HG03045 (cell line): ENCODE data around the gene TRAF1.

Experiments used
- ATAC-seq: cut with Tn5 transposase; IDR thresholded peaks from one replicate; pipeline ENCODE4 v1.9.1; 2021; ENCODE audit warnings: mild to moderate bottlenecking, moderate library complexity; ENCODE audit not compliant: unreplicated experiment

TRAF1 gene

DNA sequence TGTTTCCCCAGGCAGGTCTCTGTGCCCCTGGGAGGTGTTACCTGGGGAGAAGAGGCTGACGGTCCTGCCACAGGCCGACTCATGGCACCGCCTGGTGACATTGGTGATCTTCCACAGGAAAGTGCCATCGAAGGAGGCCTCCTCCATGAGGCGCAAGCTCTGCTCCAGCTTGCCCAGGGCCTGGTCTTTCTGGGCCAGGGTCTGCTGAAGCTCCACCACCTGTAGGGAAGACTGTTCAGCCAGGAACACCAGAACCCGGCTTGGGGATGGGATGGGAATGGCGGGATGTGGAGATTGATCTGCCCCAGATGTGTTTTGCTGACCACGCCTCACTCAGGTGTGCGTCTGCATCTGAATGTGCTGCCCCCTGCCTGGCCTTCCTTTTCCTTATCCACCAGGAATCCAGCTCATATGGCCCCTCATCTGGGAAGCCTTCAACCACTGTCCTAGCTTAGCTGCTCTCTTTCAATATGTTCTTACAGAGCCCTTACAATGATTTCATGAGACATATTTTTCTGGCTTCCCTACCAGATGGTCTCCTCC lies 15.2 kb downstream of the TRAF1 start:
- ATAC-seq: no peak

DNA sequence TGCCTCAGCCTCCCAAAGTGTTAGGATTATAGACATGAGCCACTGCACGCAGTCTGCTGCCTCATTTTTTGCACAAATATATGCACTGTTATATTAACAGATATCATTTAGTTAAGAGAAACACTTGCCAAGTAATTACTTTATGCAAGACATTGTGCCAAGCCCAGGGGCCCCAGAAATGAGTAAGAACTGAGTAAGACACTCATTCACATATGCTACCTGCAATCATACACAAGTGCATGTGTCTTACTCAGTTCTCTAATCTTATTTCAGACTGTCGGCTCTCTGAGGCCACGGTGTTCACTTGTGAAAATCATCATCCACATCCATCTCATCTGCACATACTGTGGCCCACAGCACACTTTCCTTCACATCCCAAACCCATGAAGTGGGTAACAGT lies 16.0 kb downstream of the TRAF1 start:
- ATAC-seq: no peak

DNA sequence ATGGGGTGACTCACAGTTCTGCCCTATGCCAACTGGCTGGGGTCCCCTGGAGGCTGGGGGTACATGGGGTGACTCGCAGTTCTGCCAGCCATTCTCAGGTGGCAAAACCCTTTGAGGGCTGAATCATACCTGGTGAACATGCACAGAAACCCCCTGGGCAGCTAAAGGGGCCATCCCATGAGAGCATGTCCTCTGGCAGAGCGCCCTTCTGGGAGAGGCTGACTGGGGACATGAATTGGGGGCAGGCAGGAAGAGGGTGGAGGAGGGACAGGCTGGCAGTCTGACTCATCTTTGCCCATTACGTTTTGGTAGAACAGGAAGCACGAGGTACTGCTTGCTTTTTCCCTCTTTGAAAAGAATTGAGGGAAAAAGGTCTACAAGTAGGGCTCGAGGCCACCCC lies 16.7 kb downstream of the TRAF1 start:
- no peak for ATAC-seq

DNA sequence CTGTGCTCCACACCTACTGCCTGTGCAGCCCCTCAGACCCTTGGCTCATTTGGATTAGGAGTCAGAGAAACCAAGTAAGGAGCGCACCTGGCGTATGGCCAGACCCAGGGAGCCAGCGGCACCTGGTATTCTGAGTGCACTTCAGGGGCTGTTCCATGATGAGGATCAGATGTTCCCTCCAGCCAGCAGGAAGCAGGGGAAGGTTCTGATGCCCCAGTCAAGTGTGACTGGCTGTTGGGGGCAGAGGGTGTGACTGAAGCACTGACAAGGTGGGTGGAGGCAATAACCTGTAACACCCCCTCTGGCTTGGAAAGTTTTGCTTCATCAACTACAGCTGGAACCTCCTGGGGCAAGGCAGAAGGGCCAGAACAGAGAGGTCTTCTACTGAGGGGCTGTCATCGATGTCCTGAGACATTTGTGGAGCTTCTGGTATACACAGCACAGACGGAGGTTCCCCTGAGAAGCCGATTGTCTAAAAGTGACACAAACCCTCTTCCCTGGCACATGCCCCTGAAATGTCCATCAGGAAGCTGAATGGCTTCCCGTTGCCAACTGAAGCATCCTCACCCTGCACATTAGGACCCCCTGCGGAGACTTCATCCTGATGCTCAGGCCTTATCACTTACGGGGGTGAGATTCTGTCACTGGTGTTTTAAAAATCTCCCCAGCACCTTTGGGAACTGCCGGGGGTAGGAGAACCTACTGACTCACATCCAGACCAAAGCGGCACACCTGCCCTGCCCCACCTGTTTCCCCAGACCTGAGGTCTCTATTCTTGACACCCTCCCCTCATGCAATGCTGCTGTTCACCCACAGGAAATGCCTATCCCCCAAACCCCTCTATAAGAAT lies 21.1 kb downstream of the TRAF1 start:
- ATAC-seq: no peak

DNA sequence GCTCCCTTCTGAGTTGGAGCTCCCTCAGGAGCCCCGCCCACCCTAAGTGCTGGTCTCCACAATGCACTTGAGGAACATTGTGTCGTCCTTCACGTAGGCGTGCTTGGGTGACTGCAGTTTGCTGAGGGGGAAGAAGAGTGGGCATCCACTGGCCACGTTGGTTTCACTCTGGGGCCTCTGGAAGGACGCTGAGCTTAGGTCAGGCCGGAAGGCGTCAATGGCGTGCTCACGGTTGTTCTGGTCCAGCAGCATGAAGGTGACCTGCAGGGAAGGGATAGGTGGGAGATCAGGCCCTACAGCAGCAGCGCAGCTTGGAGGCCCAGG lies 21.7 kb downstream of the TRAF1 start:
- ATAC-seq: no peak

DNA sequence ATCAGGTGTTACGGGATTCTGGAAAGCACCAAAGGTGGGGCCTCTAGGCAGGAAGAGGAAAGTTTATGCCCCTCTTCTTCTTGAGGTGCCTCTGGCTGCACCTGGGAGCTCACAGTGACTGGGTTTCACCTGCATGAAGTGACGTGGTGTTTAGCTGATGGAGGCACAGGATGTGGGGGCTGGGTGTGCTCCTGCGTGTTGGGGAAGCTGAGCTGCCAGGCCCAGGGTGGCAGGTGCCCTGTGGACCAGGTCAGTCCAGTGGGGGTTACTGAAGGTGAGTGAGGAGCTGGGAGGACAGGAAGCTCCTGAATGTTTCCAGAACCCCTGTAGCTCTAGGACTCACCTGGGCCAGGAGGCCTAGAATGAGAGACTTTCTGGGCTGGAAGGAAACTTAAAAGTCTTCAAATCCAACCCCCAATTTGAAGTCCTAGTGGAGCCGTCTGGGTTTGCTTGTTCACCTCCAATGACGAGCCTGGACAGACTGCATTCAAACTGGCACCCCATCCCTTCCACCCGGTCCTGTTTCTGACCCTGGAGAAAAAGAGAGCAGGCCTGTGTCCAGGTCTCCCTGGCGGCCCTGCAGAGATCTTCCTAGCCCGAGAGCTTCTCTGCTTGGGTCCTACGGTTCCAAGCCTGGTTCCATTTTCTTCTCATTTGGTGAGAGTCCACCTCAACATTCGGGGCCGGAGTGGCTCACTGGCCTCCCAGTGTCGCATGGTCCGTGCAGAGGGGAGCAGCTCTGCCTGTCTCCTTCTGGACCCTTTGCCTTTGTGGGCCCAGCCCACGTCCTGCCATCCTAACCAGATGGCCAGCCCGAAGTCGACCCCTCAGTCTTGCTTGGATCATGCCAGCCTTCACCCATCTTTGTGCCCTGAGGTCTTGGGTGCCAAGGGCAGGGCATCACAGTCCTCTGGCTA lies 22.3 kb downstream of the TRAF1 start:
- ATAC-seq: no peak

DNA sequence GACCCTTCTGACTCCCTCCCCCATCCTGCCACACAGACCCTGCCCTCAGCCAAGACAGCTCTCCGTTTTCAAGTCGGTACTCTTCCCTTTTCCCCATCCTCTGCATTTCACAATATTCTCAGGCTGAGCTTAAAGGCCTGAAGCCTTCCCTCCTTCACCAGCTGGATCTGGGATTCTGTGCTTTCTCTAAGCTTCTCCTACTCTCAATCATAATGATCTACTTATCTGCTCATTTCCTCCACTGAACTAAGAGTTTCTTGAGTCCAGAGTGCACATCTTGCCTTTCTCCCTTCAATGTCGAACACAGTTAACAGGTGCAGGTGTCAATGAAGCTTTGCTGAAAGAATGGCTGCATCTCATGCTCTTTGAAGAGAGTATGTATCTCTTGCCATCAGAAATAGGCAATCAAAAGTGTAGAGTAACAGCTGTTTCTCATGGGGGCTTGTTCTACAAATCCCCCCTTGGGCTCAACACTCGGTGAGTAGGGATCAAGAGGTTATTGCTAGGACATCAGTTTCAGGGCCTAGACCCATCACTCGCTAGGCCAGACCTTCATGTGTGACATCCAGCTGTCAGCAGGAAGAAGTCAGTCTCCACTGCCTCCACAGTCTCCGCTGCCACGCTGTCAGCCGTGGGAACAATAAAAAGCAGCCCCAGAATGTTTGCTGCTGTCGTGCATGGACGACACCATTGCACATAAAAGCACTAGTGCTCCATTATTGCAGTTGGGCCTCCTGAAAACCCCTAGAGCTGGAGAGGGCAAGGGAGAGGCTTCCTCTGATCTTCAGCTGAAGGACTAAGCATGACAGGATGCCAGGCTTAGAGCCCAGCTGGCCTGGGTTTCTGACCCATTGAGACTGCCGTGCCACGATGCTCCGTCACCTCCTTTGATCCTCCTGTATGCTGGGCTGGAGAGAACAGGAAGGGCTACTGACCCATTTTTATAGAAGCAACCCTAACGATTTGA lies 23.7 kb downstream of the TRAF1 start:
- no peak for ATAC-seq

DNA sequence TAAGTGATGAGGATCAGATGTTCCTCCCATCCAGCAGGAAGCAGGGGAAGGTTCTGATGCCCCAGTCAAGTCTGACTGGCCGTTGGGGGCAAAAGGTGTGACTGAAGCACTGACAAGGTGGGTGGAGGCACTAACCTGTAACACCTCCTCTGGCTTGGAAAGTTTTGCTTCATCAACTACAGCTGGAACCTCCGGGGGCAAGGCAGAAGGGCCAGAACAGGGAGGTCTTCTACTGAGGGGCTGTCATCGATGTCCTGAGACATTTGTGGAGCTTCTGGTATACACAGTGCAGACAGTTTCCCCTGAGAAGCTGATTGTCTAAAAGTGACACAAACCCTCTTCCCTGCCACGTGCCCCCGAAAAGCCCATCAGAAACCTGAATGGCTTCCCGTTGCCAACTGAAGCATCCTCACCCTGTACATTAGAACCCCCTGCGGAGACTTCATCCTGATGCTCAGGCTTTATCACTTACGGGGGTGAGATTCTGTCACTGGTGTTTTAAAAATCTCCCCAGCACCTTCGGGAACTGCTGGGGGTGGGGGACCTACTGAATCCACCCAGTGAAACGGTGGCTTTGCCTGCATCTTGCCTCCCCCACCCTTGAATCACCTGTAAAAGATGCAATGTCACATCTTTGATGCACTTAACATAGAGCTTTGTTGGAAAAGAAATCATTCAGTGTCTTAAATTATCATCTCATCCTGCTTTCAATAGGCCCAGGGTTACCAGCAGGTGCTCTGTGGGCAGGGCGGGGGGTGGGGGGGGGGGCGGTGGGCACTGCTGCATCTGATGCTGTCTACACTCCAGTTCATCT lies 24.6 kb downstream of the TRAF1 start:
- ATAC-seq: no peak

DNA sequence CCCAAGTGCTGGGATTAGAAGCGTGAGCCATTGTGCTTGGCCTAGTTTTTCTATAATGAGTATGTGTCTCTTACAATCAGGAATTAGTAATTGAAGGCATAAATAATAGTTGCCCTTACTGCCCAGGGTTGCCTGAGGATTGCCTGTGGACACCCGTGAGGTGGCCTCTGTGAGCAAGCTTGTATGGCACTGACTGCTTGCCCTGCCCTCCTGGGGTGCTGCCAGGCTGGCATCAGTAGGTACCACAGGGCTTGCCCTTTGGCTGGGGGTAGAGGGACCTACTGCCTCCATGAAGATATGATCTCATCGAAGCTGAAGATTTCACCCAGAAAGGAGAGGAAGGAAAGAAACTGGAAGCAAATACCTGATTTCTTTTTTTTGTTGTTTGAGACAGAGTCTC lies 25.8 kb downstream of the TRAF1 start:
- no peak for ATAC-seq

DNA sequence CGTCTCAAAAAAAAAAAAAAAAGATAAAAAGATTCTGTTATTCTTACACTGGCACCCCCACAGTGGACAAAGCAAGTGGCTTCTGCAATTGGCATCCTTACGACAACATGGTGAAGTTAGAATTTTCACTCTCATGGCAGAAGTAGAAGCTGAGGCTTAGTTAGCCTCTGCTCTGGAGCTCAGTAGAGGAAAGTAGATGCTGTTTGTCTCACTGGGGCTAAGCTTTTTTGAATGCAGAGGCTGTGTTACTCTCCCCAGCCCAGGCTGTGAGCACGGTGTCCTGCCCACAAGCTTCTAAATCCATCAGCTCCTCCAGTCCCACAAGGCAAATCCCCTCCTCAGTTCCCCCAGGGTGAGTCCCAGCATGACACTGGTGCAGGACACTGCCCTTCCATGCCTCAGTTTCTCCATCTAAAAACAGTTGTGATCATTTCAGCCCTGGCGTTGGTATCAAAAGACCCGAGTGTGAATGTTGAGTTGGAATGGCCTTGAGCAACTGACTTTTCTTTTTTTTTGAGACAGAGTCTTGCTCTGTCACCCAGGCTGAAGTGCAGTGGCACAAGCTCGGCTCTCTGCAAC lies 27.0 kb downstream of the TRAF1 start:
- no peak for ATAC-seq

DNA sequence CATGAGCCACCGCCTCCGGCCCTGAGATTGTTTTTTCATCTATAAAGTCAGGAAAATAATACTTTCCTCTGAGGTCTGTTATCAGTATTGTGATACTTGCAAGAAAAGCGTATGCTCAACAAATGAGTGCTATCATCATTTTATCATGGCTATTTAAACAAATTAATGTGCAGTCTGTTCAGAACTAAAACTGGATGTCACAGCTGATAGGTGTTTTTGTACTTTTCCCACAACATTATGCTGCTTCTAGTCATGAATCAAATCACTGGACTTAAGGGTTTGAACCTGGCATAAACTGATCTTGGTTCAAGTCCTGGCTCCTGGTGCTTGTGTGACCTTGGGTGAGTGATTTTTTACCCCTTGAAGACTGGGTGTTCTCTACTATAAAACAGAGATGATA lies 28.2 kb downstream of the TRAF1 start:
- ATAC-seq: no peak

DNA sequence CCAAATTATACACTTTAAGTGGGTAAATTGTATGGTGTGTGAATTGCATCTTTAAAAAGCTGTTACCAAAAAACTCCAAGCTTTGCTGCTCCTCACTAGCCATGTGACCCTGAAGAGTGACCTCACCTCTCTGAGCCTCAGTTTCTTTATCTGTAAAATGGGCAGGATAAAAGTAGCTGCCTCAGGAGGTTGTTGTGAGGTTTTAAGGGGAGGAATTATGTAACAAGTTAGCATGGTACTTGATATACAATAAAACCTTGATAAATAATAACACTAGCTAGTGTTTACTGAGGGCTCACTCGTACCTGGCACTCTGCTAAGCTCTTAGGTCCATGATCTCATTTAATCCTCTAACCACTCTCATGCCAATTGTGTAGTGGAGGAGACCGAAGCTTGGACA lies 30.6 kb downstream of the TRAF1 start:
- no peak for ATAC-seq

DNA sequence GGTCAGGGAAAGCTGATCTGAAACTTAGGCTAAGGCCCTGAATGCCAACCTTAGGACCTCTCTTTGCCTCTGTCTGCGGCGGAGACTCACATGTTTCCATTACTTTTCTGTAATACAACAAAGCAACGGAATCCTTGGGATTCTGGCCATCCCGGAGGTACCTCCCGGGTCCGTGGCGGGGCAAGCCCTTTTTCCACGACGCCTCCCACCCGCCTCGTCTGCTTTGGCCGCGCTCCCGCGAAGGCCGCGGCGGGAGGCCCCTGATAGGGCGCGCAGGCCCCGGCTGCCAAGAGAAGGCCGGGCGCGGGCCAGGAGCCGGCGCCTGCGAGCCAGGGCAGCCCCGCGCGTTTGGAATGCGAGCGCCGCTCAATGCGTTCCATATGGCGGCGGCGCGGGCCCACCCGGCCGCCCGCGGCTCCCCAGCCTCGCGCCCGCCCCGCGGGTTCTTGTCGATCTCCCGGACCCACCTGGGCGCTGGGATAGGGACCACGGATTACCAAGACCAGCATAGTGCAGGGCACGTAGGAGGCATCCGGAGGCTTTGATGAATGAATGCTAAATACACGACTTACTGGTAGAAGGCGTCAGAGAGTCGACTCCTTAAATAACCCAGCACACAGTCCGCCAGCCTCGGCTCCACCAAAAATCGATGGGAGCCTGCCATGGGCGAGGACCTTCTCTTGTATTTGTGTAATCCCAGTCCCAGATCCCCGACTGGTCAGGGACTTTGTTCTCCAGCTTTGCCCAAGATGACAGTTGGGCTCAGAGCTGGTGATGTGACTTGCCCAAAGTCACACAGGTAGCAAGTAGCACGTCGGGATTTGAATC lies 32.1 kb downstream of the TRAF1 start:
- ATAC-seq: no peak

DNA sequence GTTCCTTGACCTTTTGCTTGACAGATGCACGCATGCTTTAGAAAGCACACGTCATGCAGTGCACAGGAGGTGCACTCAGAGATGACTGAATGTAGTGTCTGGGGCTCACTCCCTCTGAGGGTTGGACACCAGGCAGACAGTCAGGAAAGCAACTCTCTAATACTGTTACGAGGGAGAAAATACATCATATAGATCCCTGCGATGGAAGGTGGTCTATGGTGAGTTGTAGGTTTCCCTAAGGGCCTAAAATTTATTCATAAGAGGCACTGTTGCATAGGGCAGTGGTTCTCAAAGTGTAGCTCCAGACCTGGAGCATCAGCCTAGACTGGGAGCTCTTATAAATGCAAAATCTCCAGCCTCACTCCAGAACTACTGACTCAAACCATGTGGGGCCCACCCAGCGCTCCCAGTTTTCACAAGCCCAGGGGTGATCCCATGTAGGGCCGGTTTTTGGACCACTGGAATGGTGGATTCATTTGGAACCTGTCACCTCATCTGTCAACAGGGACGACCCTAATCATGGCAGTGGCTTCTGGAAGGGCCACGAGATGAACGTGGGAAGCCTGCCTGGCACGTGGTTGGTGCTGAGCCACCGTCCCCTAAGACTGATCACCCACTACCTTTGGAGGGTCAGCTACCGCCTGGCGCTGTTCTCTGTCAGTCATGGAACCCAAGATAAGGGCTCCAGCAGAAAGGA lies 32.8 kb downstream of the TRAF1 start:
- ATAC-seq: no peak

DNA sequence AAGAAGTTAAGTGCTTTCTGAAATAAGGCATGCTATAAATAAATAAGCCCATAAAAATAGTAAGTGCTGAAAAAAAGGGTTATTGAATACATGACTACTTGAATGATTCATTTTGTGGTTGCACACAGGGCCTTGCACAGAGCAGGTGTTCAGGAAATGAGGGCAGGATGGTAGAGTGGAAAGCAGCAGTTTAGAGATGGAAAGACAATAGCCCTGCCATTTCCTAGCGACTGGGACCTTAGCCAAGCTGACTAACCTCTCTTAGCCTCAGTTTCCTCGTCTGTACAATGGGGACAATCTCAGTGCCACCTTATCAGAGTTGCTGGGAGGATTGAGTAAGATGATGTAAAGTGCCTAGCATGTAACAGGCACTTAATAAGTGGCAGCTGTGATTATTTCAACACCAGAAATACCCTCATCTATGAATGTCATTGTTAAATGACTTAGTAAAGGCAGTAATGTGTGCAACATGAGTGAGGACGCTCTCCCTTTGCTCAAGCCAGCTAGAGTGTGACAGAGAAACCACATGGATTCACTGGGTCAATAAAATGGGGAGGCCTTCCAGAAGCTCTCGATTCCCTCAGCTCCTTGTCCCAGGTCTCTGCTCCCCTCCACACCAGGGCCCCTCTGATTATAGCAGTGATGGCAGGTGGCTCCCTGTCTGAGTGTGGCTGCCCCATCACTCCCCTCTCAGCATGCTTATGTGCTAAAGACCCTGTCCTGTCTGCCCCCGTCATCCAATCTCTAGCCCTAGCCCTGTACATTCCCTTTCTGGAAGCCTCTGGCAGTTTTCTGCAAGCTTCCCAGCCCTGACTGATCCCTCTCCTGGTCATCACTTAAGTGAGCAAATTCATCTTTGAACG lies 33.6 kb downstream of the TRAF1 start:
- ATAC-seq: peak; percentile 57

DNA sequence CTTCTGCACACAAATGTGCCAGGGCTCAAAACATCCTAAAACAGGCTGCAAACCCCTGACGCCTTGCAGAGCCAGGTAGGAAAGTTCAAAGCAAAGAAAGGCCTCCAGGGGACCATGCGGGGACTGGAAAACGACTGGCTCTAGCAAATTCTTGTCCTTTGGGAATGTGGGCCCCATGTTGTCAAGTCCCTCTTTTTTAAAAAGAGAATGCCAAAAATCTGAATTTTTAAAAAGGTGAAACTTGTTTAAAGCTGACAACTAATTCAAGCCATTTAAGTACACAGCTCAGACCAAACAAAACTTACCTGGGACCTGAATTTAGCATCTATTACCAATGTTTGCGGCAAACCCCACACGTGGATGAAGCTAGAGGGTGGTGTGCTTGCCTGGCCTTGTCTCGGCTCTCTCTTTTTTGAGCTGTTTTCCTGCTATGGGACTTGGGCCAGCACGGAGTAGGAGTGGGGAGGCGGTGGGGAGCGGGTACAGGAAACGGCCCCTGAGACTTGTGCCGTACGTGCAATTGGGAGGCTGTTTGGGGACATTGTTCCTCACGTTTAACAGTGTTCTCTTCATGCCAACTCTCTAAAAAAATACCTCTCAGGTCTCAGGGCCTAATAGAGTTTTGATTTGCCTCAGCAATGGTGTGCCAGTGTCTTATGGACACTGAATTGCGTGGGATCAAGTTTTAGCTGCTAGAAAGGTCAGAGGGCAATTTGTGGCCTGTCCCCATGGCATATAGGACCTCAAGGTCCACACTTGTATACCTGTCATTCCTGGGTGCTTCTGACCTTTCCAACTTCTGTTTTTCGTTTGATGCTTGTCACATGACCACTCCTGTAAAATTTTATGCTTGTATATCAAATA lies 34.5 kb downstream of the TRAF1 start:
- ATAC-seq: peak; percentile 28
